Measurements from ENCODE around the gene DSG3. TPM values are rescaled to one million over a fixed set of nuclear protein-coding genes. Genes with fewer than 3 reads are reported as not detected.

DSG3 gene
- total and polyA plus RNA-seq, 8 donors, result 0.31 to 47.6 (median 0.95) TPM; not detected in 4

GRCh38 chr18:31500051-31500688 lies 52.6 kb downstream of the DSG3 start:
- WGBS, 5 donors, result 40 to 52% (median 45%) methylated on average over 6 of the region's 6 CpGs

GRCh38 chr18:31503011-31503410 lies 55.5 kb downstream of the DSG3 start:
- Histone ChIP-seq H3K4me1 (peaks cover 0 to 19% (median 7%) of the 10 kb centered on the region in 4 donors), H3K27me3 (peaks cover 0 to 19% (median 5%) of the 10 kb centered on the region in 3 donors), H3K9me3 (no peaks in the 10 kb centered on the region), H3K36me3 (no peaks in the 10 kb centered on the region), H3K4me3 (no peak overlapping the region), H3K27ac (no peak overlapping the region)
- intact Hi-C loops (cut with DNase I; ENCODE audit: low total_unique reads), result no loop called here
- 89 to 97% (median 94%) methylated on average over 4 of the region's 4 CpGs for WGBS, 5 donors
- TF ChIP-seq POLR2A (IDR thresholded peaks at IDR 0.05) (no peak), POLR2AphosphoS5 (IDR thresholded peaks at IDR 0.05) (no peak), EP300 (IDR thresholded peaks at IDR 0.05) (no peak), CTCF (IDR thresholded peaks at IDR 0.05) (no peak)
- no peak for DNase-seq

More at GRCh38 chr18:31500051-31500688, 52.6 kb downstream of the DSG3 start:
- no peak overlapping the region for H3K4me3 ChIP-seq
- H3K9me3 ChIP-seq, result no peaks in the 10 kb centered on the region
- H3K27me3 ChIP-seq, result peaks cover 0 to 30% (median 13%) of the 10 kb centered on the region in 3 donors
- H3K4me1 ChIP-seq, result peaks cover 0 to 24% (median 12%) of the 10 kb centered on the region in 4 donors
- peak in 1 of 2 donors; percentile 36 for DNase-seq
- H3K27ac ChIP-seq, result peak overlapping the region in 1 of 5 donors; percentile 29
- no peaks in the 10 kb centered on the region for H3K36me3 ChIP-seq
- TF ChIP-seq POLR2A (IDR thresholded peaks at IDR 0.05), result no peak
- intact Hi-C loops (cut with DNase I; ENCODE audit: low total_unique reads), result no loop called here

GRCh38 chr18:31504455-31505147 lies 57.1 kb downstream of the DSG3 start:
- no peaks in the 10 kb centered on the region for H3K36me3 ChIP-seq
- no peak overlapping the region for H3K27ac ChIP-seq
- WGBS, 5 donors, result 76 to 81% (median 78%) methylated on average over 10 of the region's 10 CpGs
- DNase-seq, result no peak
- intact Hi-C loops (cut with DNase I; ENCODE audit: low total_unique reads), result no loop called here
- no peak overlapping the region for H3K4me3 ChIP-seq
- H3K27me3 ChIP-seq, result peaks cover 0 to 4% (median 0%) of the 10 kb centered on the region in 3 donors
- no peaks in the 10 kb centered on the region for H3K9me3 ChIP-seq
- H3K4me1 ChIP-seq, result peaks cover 0 to 6% (median 0%) of the 10 kb centered on the region in 4 donors
- TF ChIP-seq POLR2A (IDR thresholded peaks at IDR 0.05) (no peak), POLR2AphosphoS5 (IDR thresholded peaks at IDR 0.05) (no peak), CTCF (IDR thresholded peaks at IDR 0.05) (no peak), EP300 (IDR thresholded peaks at IDR 0.05) (no peak)

GRCh38 chr18:31505156-31505555 lies 57.6 kb downstream of the DSG3 start:
- Histone ChIP-seq H3K9me3 (no peaks in the 10 kb centered on the region), H3K4me1 (peaks cover 0 to under 1% (median 0%) of the 10 kb centered on the region in 4 donors), H3K36me3 (no peaks in the 10 kb centered on the region), H3K27ac (no peak overlapping the region), H3K4me3 (no peak overlapping the region), H3K27me3 (peaks cover 0 to 4% (median 0%) of the 10 kb centered on the region in 3 donors)
- 56 to 70% (median 59%) methylated on average over 6 of the region's 6 CpGs for WGBS, 5 donors
- intact Hi-C loops (cut with DNase I; ENCODE audit: low total_unique reads), result no loop called here
- TF ChIP-seq EP300 (IDR thresholded peaks at IDR 0.05) (no peak), POLR2AphosphoS5 (IDR thresholded peaks at IDR 0.05) (no peak), POLR2A (IDR thresholded peaks at IDR 0.05) (no peak), CTCF (IDR thresholded peaks at IDR 0.05) (no peak)
- DNase-seq, result no peak

Data from stomach (tissue), 9 donors.